HCT116 (cell line): ENCODE data around the gene NAALADL2. TPM values are rescaled to one million over a fixed set of nuclear protein-coding genes. Genes with fewer than 3 reads are reported as not detected.

Experiments
- ATAC-seq: fragments of 200-7000 bp; cut with Tn5 transposase; 2 replicates; pipeline ENCODE4 v1.9.1; 2020; ENCODE audit warnings: mild to moderate bottlenecking, moderate library complexity
- BruUV-seq: library from RNA; stranded (reverse); fragments of 400-500 nt; replicated peaks from 2 replicates; lab custom pipeline; 2021; lab: Mats Ljungman, UMichigan
- CTCF ChIA-PET: fragments of 300-600 bp; sonication (Branson Sonifier 250); formaldehyde crosslinking; loops from one replicate; lab custom pipeline; 2021; ENCODE audit warnings: antibody characterized with exemption; lab: Charles Lee
- POLR2A ChIA-PET: fragments of 300-600, 350-600 bp; sonication (Branson Sonifier 250); formaldehyde crosslinking; loops from one replicate; lab custom pipeline; 2021; ENCODE audit warnings: antibody characterized with exemption; lab: Charles Lee
- RAD21 ChIA-PET, 2 experiments: fragments of 300-600 bp; sonication (Branson Sonifier 250); formaldehyde crosslinking; loops; one replicate each; lab custom pipeline; 2023; ENCODE audit warnings: low total read pairs in 2 of 2; ENCODE audit not compliant: uncharacterized antibody in 2 of 2, unreplicated experiment in 2 of 2, low non-redundant PET in 1 of 2; lab: Charles Lee
- DNase-seq: peaks from one replicate; pipeline ENCODE4 v3.0.0-alpha.2; 2010; ENCODE audit warnings: low read depth, low spot score
- H2AFZ ChIP-seq: fragments of 200-600 bp; shearing (Covaris generic), sonication (generic); 2 replicates; pipeline ENCODE4 v1.6.1; 2017; ENCODE audit warnings: low read depth, mixed run types, mixed read lengths, antibody characterized with exemption, low read length; ENCODE audit not compliant: poor library complexity, severe bottlenecking
- H3K27ac ChIP-seq: 2 replicates; pipeline ENCODE4 v1.5.1; 2012; ENCODE audit warnings: low read depth, low read length
- H3K27me3 ChIP-seq: fragments of 200-600 bp; sonication (generic); 2 replicates; pipeline ENCODE4 v1.6.1; 2016; ENCODE audit warnings: mixed run types, low read length, mixed read lengths; ENCODE audit not compliant: insufficient read depth
- H3K36me3 ChIP-seq, 2 experiments: fragments of 200-500 bp in 1 of 2; fragments of 200-600 bp in 1 of 2; sonication (Bioruptor generic) in 1 of 2; sonication (generic) in 1 of 2; 2 replicates each; pipeline versions ENCODE4 v1.5.1 to v1.6.1; 2014 to 2016; ENCODE audit warnings: low read length in 2 of 2, inconsistent platforms in 1 of 2, mixed read lengths in 1 of 2, mixed run types in 1 of 2; ENCODE audit not compliant: insufficient read depth in 2 of 2, control insufficient read depth in 1 of 2
- H3K4me1 ChIP-seq, 2 experiments: fragments of 200-600 bp in 1 of 2; sonication (generic) in 1 of 2; 2 replicates each; pipeline versions ENCODE4 v1.5.1 to v1.6.1; 2012 to 2017; ENCODE audit warnings: low read length in 2 of 2, inconsistent platforms in 1 of 2, mild to moderate bottlenecking in 1 of 2, mixed read lengths in 1 of 2, mixed run types in 1 of 2, moderate library complexity in 1 of 2; ENCODE audit not compliant: insufficient read depth in 2 of 2, control insufficient read depth in 1 of 2
- H3K4me2 ChIP-seq: fragments of 200-600 bp; sonication (generic); 2 replicates; pipeline ENCODE4 v1.6.1; 2017; ENCODE audit warnings: mixed run types, low read length, mixed read lengths
- H3K4me3 ChIP-seq, 2 experiments: fragments of 200-600 bp in 1 of 2; sonication (generic) in 1 of 2; replicated peaks in 1 of 2; 2 replicates each; pipeline ENCODE4 v1.5.1; 2011 to 2016; ENCODE audit warnings: low read length in 2 of 2, control low read depth in 1 of 2, low read depth in 1 of 2, mild to moderate bottlenecking in 1 of 2, mixed read lengths in 1 of 2, mixed run types in 1 of 2
- H3K79me2 ChIP-seq: fragments of 200-600 bp; sonication (generic); 2 replicates; pipeline ENCODE4 v1.6.1; 2017; ENCODE audit warnings: mild to moderate bottlenecking, mixed run types, low read length, moderate library complexity, mixed read lengths; ENCODE audit not compliant: insufficient read depth
- H3K9ac ChIP-seq: fragments of 200-600 bp; sonication (generic); 2 replicates; pipeline ENCODE4 v1.6.1; 2016; ENCODE audit warnings: low read length, mixed read lengths
- H3K9me2 ChIP-seq: fragments of 200-600 bp; sonication (generic), shearing (Covaris generic); 2 replicates; pipeline ENCODE4 v1.6.1; 2017; ENCODE audit warnings: mixed run types, mild to moderate bottlenecking, moderate library complexity; ENCODE audit not compliant: insufficient read depth
- H3K9me3 ChIP-seq, 2 experiments: fragments of 200-500 bp in 1 of 2; fragments of 200-600 bp in 1 of 2; sonication (Bioruptor generic) in 1 of 2; sonication (generic) in 1 of 2; 2 replicates each; pipeline ENCODE4 v1.6.1; 2014 to 2017; ENCODE audit warnings: low read length in 2 of 2, mixed read lengths in 2 of 2, inconsistent platforms in 1 of 2, low read depth in 1 of 2, mild to moderate bottlenecking in 1 of 2, mixed run types in 1 of 2, moderate library complexity in 1 of 2; ENCODE audit not compliant: control insufficient read depth in 1 of 2, insufficient read depth in 1 of 2
- H4K20me1 ChIP-seq: fragments of 200-600 bp; sonication (generic), shearing (Covaris generic); 2 replicates; pipeline ENCODE4 v1.6.1; 2017; ENCODE audit warnings: mixed run types, mild to moderate bottlenecking, moderate library complexity; ENCODE audit not compliant: insufficient read depth
- ELF1 ChIP-seq: IDR thresholded peaks from 2 replicates; pipeline ENCODE4 v1.6.1; 2012; ENCODE audit warnings: low read depth, borderline replicate concordance
- FOSL1 ChIP-seq: IDR thresholded peaks from 2 replicates; pipeline ENCODE4 v1.6.1; 2012; ENCODE audit warnings: low read depth
- RAD21 ChIP-seq: IDR thresholded peaks from 2 replicates; pipeline ENCODE4 v1.6.1; 2012; ENCODE audit warnings: low read depth, mild to moderate bottlenecking
- SRF ChIP-seq: IDR thresholded peaks from 2 replicates; pipeline ENCODE4 v1.6.1; 2012; ENCODE audit warnings: low read depth
- TCF7L2 ChIP-seq: IDR thresholded peaks from 2 replicates; pipeline ENCODE4 v1.7.0; 2011; ENCODE audit warnings: borderline replicate concordance, inconsistent platforms; ENCODE audit not compliant: insufficient read depth, insufficient read length; ENCODE audit errors: extremely low read depth
- YY1 ChIP-seq: IDR thresholded peaks from 2 replicates; pipeline ENCODE4 v1.6.1; 2011; ENCODE audit warnings: low read length, low read depth, moderate library complexity, mild to moderate bottlenecking; ENCODE audit not compliant: insufficient replicate concordance; ENCODE audit errors: extremely low read depth
- intact Hi-C: fragments of 100-400 bp; cut with micrococcal nuclease; formaldehyde crosslinking; loops from 2 replicates; pipeline ENCODE4 v1.10.0; 2022
- total RNA-seq: library from RNA; stranded (reverse); gene quantifications from one replicate; pipeline ENCODE4 v1.2.1, GENCODE V29; 2021; ENCODE audit not compliant: unreplicated experiment
- TF ChIP-seq, protein P1 (sequence below), 3 experiments: fragments of 200-600 bp in 1 of 3; sonication (generic) in 1 of 3; IDR thresholded peaks in 2 of 3; conservative IDR thresholded peaks in 1 of 3; 2 replicates each; pipeline ENCODE4 v1.5.1; 2012 to 2017; ENCODE audit warnings: low read depth in 2 of 3, low read length in 2 of 3, antibody characterized with exemption in 1 of 3, borderline replicate concordance in 1 of 3, control low read depth in 1 of 3, mild to moderate bottlenecking in 1 of 3, mixed read lengths in 1 of 3, mixed run types in 1 of 3, moderate library complexity in 1 of 3; ENCODE audit not compliant: insufficient read depth in 1 of 3
- TF ChIP-seq, protein P2 (sequence below): IDR thresholded peaks from 2 replicates; pipeline ENCODE4 v1.6.1; 2012; ENCODE audit warnings: low read depth

NAALADL2 gene
- total RNA-seq, 1 experiment from 2014 or later: 2.9 TPM

DNA sequence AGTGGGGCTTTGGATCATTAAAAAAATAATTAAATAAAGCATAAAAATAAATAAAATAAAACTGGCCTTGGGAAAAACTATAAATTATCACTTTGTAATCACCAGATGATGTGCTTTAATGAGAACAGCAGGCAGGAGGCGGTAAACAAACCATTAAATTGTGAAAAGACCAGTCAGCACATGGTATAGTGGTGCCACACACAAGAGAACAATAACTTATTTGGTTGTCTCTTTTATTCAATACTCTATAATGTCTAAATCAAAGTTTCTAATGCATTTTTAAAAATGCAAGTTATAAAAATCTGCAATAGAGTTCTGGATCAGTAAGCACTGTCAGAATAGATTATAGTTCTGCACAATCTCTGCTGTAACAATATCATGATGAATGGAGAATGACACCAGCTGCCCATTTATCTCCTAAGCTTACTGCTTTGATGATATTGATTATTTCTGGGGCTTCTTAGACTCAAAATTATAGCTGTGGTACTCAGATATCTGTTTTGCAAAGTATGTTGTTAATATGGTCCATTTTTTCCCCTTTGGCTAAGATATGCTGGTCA lies 259.3 kb downstream of the NAALADL2 start:
- Histone ChIP-seq H3K79me2 (no peaks in the 10 kb centered on the region), H3K4me1 (no peaks in the 10 kb centered on the region), H3K4me2 (no peak overlapping the region), H3K4me3 (no peak overlapping the region), H4K20me1 (no peaks in the 10 kb centered on the region), H3K9me3 (no peaks in the 10 kb centered on the region), H2AFZ (no peak overlapping the region), H3K27me3 (no peaks in the 10 kb centered on the region), H3K36me3 (no peaks in the 10 kb centered on the region), H3K27ac (no peak overlapping the region), H3K9me2 (no peaks in the 10 kb centered on the region), H3K9ac (no peak overlapping the region)
- ChIA-PET CTCF (interaction anchor here (1.5 kb wide), 1 partner anchor 257 kb away, joined by 3 read pairs; no protein-coding TSS in a partner anchor), RAD21 (no interaction called here), POLR2A (no interaction called here)
- no TSS peak for BruUV-seq
- ATAC-seq: no peak
- DNase-seq: no peak
- no peak for TF ChIP-seq YY1
- no peak for TF ChIP-seq SRF
- no peak for TF ChIP-seq TCF7L2
- TF ChIP-seq, protein P1, sequence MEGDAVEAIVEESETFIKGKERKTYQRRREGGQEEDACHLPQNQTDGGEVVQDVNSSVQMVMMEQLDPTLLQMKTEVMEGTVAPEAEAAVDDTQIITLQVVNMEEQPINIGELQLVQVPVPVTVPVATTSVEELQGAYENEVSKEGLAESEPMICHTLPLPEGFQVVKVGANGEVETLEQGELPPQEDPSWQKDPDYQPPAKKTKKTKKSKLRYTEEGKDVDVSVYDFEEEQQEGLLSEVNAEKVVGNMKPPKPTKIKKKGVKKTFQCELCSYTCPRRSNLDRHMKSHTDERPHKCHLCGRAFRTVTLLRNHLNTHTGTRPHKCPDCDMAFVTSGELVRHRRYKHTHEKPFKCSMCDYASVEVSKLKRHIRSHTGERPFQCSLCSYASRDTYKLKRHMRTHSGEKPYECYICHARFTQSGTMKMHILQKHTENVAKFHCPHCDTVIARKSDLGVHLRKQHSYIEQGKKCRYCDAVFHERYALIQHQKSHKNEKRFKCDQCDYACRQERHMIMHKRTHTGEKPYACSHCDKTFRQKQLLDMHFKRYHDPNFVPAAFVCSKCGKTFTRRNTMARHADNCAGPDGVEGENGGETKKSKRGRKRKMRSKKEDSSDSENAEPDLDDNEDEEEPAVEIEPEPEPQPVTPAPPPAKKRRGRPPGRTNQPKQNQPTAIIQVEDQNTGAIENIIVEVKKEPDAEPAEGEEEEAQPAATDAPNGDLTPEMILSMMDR (IDR thresholded peaks at IDR 0.05 in 2 of 3, conservative IDR thresholded peaks at IDR 0.05 in 1 of 3; ENCODE audit: borderline replicate concordance in 1 of 3, insufficient read depth in 1 of 3, low read depth in 2 of 3, low read length in 2 of 3): no peak
- no peak for TF ChIP-seq ELF1
- intact Hi-C loops: no loop called here

DNA sequence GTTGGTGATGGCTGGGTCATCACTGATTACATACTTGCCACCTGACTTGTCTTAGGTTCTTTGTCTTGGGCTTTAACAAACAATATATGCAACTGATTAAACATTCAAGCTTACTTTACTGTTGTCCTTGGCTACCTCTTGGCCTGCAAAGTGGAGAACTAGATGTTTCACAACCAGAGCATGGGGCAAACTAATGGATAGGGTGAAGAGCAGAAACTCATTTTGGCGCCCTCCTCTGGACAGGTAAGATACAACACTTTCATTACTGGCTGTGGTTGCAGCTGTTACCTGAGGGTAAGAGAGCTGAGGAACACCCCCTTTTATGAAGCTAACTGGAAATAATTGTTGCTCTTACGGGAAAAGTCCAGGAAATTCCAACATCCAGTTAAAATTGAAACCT lies 262.1 kb downstream of the NAALADL2 start:
- POLR2A ChIA-PET: no interaction called here
- BruUV-seq: no TSS peak
- CTCF ChIA-PET: interaction anchor here (0.6 to 1.1 kb wide), 2 partner anchors 259 to 681 kb away, joined by 4 to 6 read pairs; no protein-coding TSS in a partner anchor
- intact Hi-C loops: loop anchor here (5.0 to 10.0 kb wide), 2 partner anchors 256 to 994 kb away; no protein-coding TSS in a partner anchor
- H2AFZ ChIP-seq: no peak overlapping the region
- no peaks in the 10 kb centered on the region for H3K9me3 ChIP-seq
- TF ChIP-seq, protein P2, sequence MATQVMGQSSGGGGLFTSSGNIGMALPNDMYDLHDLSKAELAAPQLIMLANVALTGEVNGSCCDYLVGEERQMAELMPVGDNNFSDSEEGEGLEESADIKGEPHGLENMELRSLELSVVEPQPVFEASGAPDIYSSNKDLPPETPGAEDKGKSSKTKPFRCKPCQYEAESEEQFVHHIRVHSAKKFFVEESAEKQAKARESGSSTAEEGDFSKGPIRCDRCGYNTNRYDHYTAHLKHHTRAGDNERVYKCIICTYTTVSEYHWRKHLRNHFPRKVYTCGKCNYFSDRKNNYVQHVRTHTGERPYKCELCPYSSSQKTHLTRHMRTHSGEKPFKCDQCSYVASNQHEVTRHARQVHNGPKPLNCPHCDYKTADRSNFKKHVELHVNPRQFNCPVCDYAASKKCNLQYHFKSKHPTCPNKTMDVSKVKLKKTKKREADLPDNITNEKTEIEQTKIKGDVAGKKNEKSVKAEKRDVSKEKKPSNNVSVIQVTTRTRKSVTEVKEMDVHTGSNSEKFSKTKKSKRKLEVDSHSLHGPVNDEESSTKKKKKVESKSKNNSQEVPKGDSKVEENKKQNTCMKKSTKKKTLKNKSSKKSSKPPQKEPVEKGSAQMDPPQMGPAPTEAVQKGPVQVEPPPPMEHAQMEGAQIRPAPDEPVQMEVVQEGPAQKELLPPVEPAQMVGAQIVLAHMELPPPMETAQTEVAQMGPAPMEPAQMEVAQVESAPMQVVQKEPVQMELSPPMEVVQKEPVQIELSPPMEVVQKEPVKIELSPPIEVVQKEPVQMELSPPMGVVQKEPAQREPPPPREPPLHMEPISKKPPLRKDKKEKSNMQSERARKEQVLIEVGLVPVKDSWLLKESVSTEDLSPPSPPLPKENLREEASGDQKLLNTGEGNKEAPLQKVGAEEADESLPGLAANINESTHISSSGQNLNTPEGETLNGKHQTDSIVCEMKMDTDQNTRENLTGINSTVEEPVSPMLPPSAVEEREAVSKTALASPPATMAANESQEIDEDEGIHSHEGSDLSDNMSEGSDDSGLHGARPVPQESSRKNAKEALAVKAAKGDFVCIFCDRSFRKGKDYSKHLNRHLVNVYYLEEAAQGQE: no peak
- no peak for TF ChIP-seq FOSL1
- TF ChIP-seq RAD21: peak; percentile 52
- TF ChIP-seq, protein P1 (IDR thresholded peaks at IDR 0.05 in 2 of 3, conservative IDR thresholded peaks at IDR 0.05 in 1 of 3; ENCODE audit: borderline replicate concordance in 1 of 3, insufficient read depth in 1 of 3, low read depth in 2 of 3, low read length in 2 of 3): peak; percentile 17 to 80 (median 57); a peak in 5 of 6 replicates
- no peaks in the 10 kb centered on the region for H3K9me2 ChIP-seq
- no peak overlapping the region for H3K4me2 ChIP-seq
- no peak overlapping the region for H3K9ac ChIP-seq
- H3K4me1 ChIP-seq: no peaks in the 10 kb centered on the region
- DNase-seq: peak; percentile 7
- H4K20me1 ChIP-seq: no peaks in the 10 kb centered on the region
- RAD21 ChIA-PET: no interaction called here
- H3K4me3 ChIP-seq: no peak overlapping the region
- H3K36me3 ChIP-seq: no peaks in the 10 kb centered on the region
- peak; percentile 77 for ATAC-seq
- no peak overlapping the region for H3K27ac ChIP-seq
- no peaks in the 10 kb centered on the region for H3K27me3 ChIP-seq
- no peaks in the 10 kb centered on the region for H3K79me2 ChIP-seq
